Panc1 (cell line): Measurements from ENCODE around the gene ATP5ME. TPM values are rescaled to one million over a fixed set of nuclear protein-coding genes. Genes with fewer than 3 reads are reported as not detected.

Experiments used
- ATAC-seq: fragments of 200-7000 bp; cut with Tn5 transposase; 2 replicates; pipeline ENCODE4 v1.9.1; 2020; ENCODE audit warnings: mild to moderate bottlenecking, moderate library complexity
- BruUV-seq: library from RNA; stranded (reverse); fragments of 400-500 nt; replicated peaks from 2 replicates; lab custom pipeline; 2021; lab: Mats Ljungman, UMichigan
- CTCF ChIA-PET: fragments of 300-600 bp; sonication (Branson Sonifier 250); formaldehyde crosslinking; loops from one replicate; lab custom pipeline; 2022; ENCODE audit warnings: antibody characterized with exemption; lab: Charles Lee
- POLR2A ChIA-PET: fragments of 300-600 bp; sonication (Branson Sonifier 250); formaldehyde crosslinking; loops from one replicate; lab custom pipeline; 2022; ENCODE audit warnings: antibody characterized with exemption; lab: Charles Lee
- DNase-seq: peaks from one replicate; pipeline ENCODE4 v3.0.0-alpha.2; 2010; ENCODE audit warnings: low read depth, low spot score
- H3K27ac ChIP-seq: 2 replicates; pipeline ENCODE4 v1.5.1; 2011; ENCODE audit warnings: mild to moderate bottlenecking, low read length, inconsistent platforms
- H3K27me3 ChIP-seq: fragments of 200-500 bp; sonication (Bioruptor generic); 2 replicates; pipeline ENCODE4 v1.6.0; 2014; ENCODE audit warnings: low read length, inconsistent platforms; ENCODE audit not compliant: control insufficient read depth, insufficient read depth
- H3K36me3 ChIP-seq: fragments of 200-500 bp; sonication (Bioruptor generic); 2 replicates; pipeline ENCODE4 v1.5.1; 2014; ENCODE audit warnings: inconsistent platforms, mild to moderate bottlenecking, low read length, moderate library complexity; ENCODE audit not compliant: control insufficient read depth, insufficient read depth
- H3K4me1 ChIP-seq: 2 replicates; pipeline ENCODE4 v1.5.1; 2011; ENCODE audit warnings: inconsistent platforms, mild to moderate bottlenecking, low read length, moderate library complexity; ENCODE audit not compliant: control insufficient read depth, insufficient read depth
- H3K4me3 ChIP-seq, 2 experiments: 2 replicates each; pipeline ENCODE4 v1.5.1; 2011 to 2012; ENCODE audit warnings: low read depth in 2 of 2, low read length in 2 of 2, mild to moderate bottlenecking in 2 of 2, inconsistent platforms in 1 of 2, moderate library complexity in 1 of 2
- H3K9me3 ChIP-seq: fragments of 200-500 bp; sonication (Bioruptor generic); 2 replicates; pipeline ENCODE4 v1.5.1; 2014; ENCODE audit warnings: low read depth, mild to moderate bottlenecking, inconsistent platforms, low read length, moderate library complexity; ENCODE audit not compliant: control insufficient read depth, insufficient read depth
- CTCF ChIP-seq: fragments of 450-650 bp; IDR thresholded peaks from 2 replicates; pipeline ENCODE4 v1.5.1; 2017; ENCODE audit warnings: mild to moderate bottlenecking
- POLR2AphosphoS5 ChIP-seq: IDR thresholded peaks from 2 replicates; pipeline ENCODE4 v1.6.1; 2012; ENCODE audit warnings: mild to moderate bottlenecking, low read depth, low read length, moderate library complexity
- REST ChIP-seq, 2 experiments: IDR thresholded peaks; 2 replicates each; pipeline ENCODE4 v1.6.1; 2011 to 2012; ENCODE audit warnings: low read depth in 2 of 2, control low read depth in 1 of 2, low read length in 1 of 2, mild to moderate bottlenecking in 1 of 2, moderate library complexity in 1 of 2; ENCODE audit not compliant: insufficient read depth in 1 of 2
- SIN3A ChIP-seq: IDR thresholded peaks from 2 replicates; pipeline ENCODE4 v1.6.1; 2012; ENCODE audit warnings: low read depth, mild to moderate bottlenecking, low read length, moderate library complexity, borderline replicate concordance; ENCODE audit not compliant: insufficient read depth
- TCF7L2 ChIP-seq: IDR thresholded peaks from 2 replicates; pipeline ENCODE4 v1.6.1; 2011; ENCODE audit warnings: mild to moderate bottlenecking, low read depth, low read length, inconsistent platforms
- in situ Hi-C: cut with HindIII; loops from 2 replicates; pipeline ENCODE4 v1.10.0; 2016; ENCODE audit warnings: low sequenced_read_pairs, low pct_unique_long_range_greater_than_20kb
- intact Hi-C: fragments of 100-400 bp; cut with micrococcal nuclease; formaldehyde crosslinking; loops from one replicate; pipeline ENCODE4 v1.10.0; 2022; ENCODE audit not compliant: unreplicated experiment
- total RNA-seq: library from RNA; stranded (reverse); gene quantifications from one replicate; pipeline ENCODE4 v1.2.1, GENCODE V29; 2021; ENCODE audit not compliant: unreplicated experiment

The ATP5ME gene
- total RNA-seq, 1 experiment from 2014 or later, result 257 TPM

- CTCF ChIA-PET, result no interaction called here
- no peaks in the 10 kb centered on the region for H3K9me3 ChIP-seq
- peaks cover 4% of the 10 kb centered on the region; the same call in 1 of the 2 replicates for H3K4me1 ChIP-seq
- H3K36me3 ChIP-seq, result peaks cover 4% of the 10 kb centered on the region; the same call in 1 of the 2 replicates
- no peaks in the 10 kb centered on the region for H3K27me3 ChIP-seq
- POLR2A ChIA-PET, result no interaction called here
- H3K27ac ChIP-seq, result no peak overlapping the region
- BruUV-seq, result no TSS peak
- ATAC-seq (no peak), DNase-seq (no peak)
- intact Hi-C loops, result no loop called here
- in situ Hi-C loops, result no loop called here
- no peak for TF ChIP-seq SIN3A
- TF ChIP-seq TCF7L2, result no peak
- TF ChIP-seq REST (IDR thresholded peaks at IDR 0.05; ENCODE audit: insufficient read depth in 1 of 2, low read depth in 2 of 2, low read length in 1 of 2), result no peak
- no peak for TF ChIP-seq CTCF
- TF ChIP-seq POLR2AphosphoS5, result no peak
- no peak overlapping the region for H3K4me3 ChIP-seq
Measured at GRCh38 chr4:702618-703048, 28.6 kb upstream of the ATP5ME start.

DNA sequence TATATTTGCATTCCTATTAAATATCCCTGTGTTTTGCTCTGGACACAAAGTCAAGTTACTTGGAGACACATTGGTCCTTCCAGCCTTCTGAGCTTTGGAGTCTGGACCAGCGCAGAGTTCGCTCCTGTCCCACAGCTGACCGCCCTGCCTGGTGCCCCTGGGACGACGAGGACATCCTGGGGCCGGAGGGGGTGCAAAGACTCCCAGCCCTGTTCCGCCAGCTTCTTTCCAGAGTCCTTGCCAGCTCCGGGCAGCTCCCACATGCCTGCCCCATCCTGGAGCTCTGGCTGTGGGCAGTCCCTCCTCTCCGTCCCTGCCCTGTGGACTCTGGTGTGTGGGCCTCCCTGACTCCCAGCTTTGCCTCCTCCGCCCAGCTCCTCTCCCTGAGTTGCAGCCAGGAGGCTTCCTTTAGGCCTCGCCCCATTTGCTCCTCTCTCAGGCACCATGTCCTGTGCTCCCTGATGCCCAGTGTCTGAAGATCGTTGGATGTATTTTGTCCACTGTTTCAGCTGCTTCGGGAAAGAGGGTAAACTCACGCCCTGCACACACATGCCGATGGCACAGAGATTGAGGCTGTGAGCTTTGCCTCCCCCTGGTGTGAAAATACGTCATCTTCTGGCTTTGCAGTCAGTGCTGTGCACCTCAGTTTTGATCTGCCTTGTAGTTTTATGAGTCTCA lies 26.6 kb upstream of the ATP5ME start:
- no peak for TF ChIP-seq SIN3A
- no peak for TF ChIP-seq TCF7L2
- no peak for TF ChIP-seq REST (IDR thresholded peaks at IDR 0.05; ENCODE audit: insufficient read depth in 1 of 2, low read depth in 2 of 2, low read length in 1 of 2)
- no peak for TF ChIP-seq POLR2AphosphoS5
- TF ChIP-seq CTCF, result no peak
- BruUV-seq, result no TSS peak
- POLR2A ChIA-PET, result no interaction called here
- in situ Hi-C loops, result no loop called here
- no peak for ATAC-seq
- no peak for DNase-seq
- no peaks in the 10 kb centered on the region for H3K9me3 ChIP-seq
- H3K4me1 ChIP-seq, result peaks cover 4% of the 10 kb centered on the region; the same call in 1 of the 2 replicates
- H3K27me3 ChIP-seq, result no peaks in the 10 kb centered on the region
- H3K4me3 ChIP-seq, result no peak overlapping the region
- CTCF ChIA-PET, result no interaction called here
- no peaks in the 10 kb centered on the region; the same call in 1 of the 2 replicates for H3K36me3 ChIP-seq
- no peak overlapping the region for H3K27ac ChIP-seq
- intact Hi-C loops, result no loop called here
